ENCODE data around the gene FRMD6. TPM values are rescaled to one million over a fixed set of nuclear protein-coding genes. Genes with fewer than 3 reads are reported as not detected.
A peak's percentile ranks its signal among the peaks of the same experiment; 100 is the strongest.

Gene FRMD6
- total RNA-seq, 1 donor from 2014 or later = 10.0 TPM

- ATAC-seq (peak; percentile 60 to 61), DNase-seq (no peak)
- H3K27me3 ChIP-seq (ENCODE audit: low read depth) = no peaks in the 10 kb centered on the region
- intact Hi-C loops (cut with DNase I) = no loop called here
- TF ChIP-seq, protein P1, sequence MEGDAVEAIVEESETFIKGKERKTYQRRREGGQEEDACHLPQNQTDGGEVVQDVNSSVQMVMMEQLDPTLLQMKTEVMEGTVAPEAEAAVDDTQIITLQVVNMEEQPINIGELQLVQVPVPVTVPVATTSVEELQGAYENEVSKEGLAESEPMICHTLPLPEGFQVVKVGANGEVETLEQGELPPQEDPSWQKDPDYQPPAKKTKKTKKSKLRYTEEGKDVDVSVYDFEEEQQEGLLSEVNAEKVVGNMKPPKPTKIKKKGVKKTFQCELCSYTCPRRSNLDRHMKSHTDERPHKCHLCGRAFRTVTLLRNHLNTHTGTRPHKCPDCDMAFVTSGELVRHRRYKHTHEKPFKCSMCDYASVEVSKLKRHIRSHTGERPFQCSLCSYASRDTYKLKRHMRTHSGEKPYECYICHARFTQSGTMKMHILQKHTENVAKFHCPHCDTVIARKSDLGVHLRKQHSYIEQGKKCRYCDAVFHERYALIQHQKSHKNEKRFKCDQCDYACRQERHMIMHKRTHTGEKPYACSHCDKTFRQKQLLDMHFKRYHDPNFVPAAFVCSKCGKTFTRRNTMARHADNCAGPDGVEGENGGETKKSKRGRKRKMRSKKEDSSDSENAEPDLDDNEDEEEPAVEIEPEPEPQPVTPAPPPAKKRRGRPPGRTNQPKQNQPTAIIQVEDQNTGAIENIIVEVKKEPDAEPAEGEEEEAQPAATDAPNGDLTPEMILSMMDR (IDR thresholded peaks at IDR 0.05) = peak; percentile 42
- peaks cover 12% of the 10 kb centered on the region for H3K4me1 ChIP-seq
- H3K36me3 ChIP-seq = no peaks in the 10 kb centered on the region
- no peaks in the 10 kb centered on the region for H3K9me3 ChIP-seq
- no peak overlapping the region for H3K4me3 ChIP-seq
- H3K27ac ChIP-seq = no peak overlapping the region
These were observed 124.6 kb downstream of the FRMD6 start for GRCh38 chr14:51776102-51776894.

DNA sequence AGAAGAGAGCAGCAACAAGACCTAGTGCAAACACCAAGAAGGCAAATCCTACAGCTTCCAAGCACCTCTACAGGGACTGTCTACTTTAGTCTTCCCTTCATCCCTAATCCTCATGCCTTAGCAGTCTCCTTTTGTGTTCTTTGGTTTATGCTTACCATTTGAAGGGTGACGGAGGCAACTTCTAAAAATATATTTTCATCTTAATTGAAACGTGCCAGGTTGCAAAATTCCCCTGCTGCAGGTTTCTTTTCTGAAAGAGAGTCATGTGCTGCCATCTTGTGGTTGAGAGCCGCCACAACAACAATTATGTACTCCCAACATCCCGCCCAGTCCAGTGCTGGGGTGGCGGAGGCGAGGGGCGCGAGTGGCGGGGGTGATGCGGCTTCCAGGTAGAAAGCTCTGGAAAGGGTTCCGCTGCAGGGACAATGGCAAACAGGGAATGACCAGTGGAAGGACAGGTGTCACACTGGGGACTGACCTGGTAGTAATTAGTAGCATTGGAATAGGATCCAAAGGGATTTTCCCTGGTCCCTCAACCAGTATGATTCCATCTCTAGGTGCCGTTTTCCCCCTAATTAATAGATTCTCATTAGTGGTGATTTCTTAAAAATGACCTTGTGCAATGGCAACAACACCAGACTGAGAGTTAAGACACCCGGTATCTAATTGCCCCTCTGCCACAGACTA, 128.4 kb downstream of the FRMD6 start:
- DNase-seq (peak; percentile 66), ATAC-seq (peak; percentile 75 to 82)
- Histone ChIP-seq H3K9me3 (no peaks in the 10 kb centered on the region), H3K4me3 (no peak overlapping the region), H3K36me3 (no peaks in the 10 kb centered on the region), H3K27ac (no peak overlapping the region), H3K4me1 (peaks cover 12% of the 10 kb centered on the region), H3K27me3 (ENCODE audit: low read depth) (no peaks in the 10 kb centered on the region)
- intact Hi-C loops (cut with DNase I) = loop anchor here (5.0 kb wide), 1 partner anchor 498 kb away; no protein-coding TSS in a partner anchor
- TF ChIP-seq, protein P1 (IDR thresholded peaks at IDR 0.05) = peak; percentile 88

Other genes starting within 250 kb of the FRMD6 start
- 23.8 TPM for gene GNG2, start 208.7 kb downstream of the FRMD6 start, total RNA-seq

All from lower lobe of right lung (tissue), 2 donors.